Measurements from ENCODE around the gene PLD2. TPM values are rescaled to one million over a fixed set of nuclear protein-coding genes. Genes with fewer than 3 reads are reported as not detected.

The PLD2 gene
- total and polyA plus RNA-seq, 10 of the 15 experiments (the other 5 are each of a cell fraction or from before 2014, with no cell fraction given), result 0.71 to 16.5 (median 7.0) TPM

- ATAC-seq (no peak; the same call in 1 of the 3 replicates), FAIRE-seq (no peak), DNase-seq (ENCODE audit: low read depth, low spot score) (no peak)
- WGBS (ENCODE audit: insufficient coverage, insufficient replicate concordance, low lambda C conversion rate, missing lambda C conversion rate), result 85% methylated on average over 9 of the region's 10 CpGs
- POLR2A ChIA-PET, result interaction anchor here (0.5 kb wide), 1 partner anchor 140 kb away, joined by 3 read pairs; no protein-coding TSS in a partner anchor
- Histone ChIP-seq H3K79me2 (ENCODE audit: control insufficient read depth, insufficient read depth, low read length) (peaks cover 19% of the 10 kb centered on the region), H3K4me3 (no peak overlapping the region), H2AFZ (ENCODE audit: control insufficient read depth, low read depth, low read length) (no peak overlapping the region), H3K27ac (ENCODE audit: control insufficient read depth, insufficient read depth) (no peak overlapping the region), H4K20me1 (ENCODE audit: control insufficient read depth, insufficient read depth) (peaks cover 8% of the 10 kb centered on the region), H3K4me2 (ENCODE audit: control insufficient read depth, insufficient read depth) (peak overlapping the region; percentile 19; the same call in 1 of the 2 replicates), H3K9me3 (replicated peaks; ENCODE audit: control insufficient read depth, insufficient read depth, low read length) (no peaks in the 10 kb centered on the region), H3K27me3 (replicated peaks in 1 of 2; ENCODE audit: control insufficient read depth in 2 of 2, insufficient read depth in 2 of 2, low read length in 1 of 2) (no peaks in the 10 kb centered on the region), H3K4me1 (ENCODE audit: control insufficient read depth, insufficient read depth, low read length) (peaks cover 12% of the 10 kb centered on the region), H3K9ac (ENCODE audit: control insufficient read depth, insufficient read depth, low read length) (no peak overlapping the region; the same call in 1 of the 2 replicates), H3K36me3 (ENCODE audit: control insufficient read depth in 2 of 2, insufficient read depth in 2 of 2, low read length in 1 of 2) (no peaks in the 10 kb centered on the region; a peak in 2 of 4 replicates)
- in situ Hi-C loops (cut with MboI) (no loop called here), intact Hi-C loops (cut with micrococcal nuclease; ENCODE audit: unreplicated experiment) (no loop called here)
- SMC1A ChIA-PET (ENCODE audit: uncharacterized antibody, unreplicated experiment), result no interaction called here
- TF ChIP-seq NFIC (IDR thresholded peaks at IDR 0.05; ENCODE audit: low read depth, low read length), result no peak
- no peak for TF ChIP-seq NBN (IDR thresholded peaks at IDR 0.05)
- TF ChIP-seq GATAD2B (conservative IDR thresholded peaks at IDR 0.05; ENCODE audit: low read depth), result no peak
- CTCF ChIA-PET, result interaction anchor here (1.2 kb wide), 1 partner anchor 50 kb away, joined by 5 read pairs; no protein-coding TSS in a partner anchor
- BruUV-seq (replicated peaks), result no TSS peak
- RAD21 ChIA-PET (ENCODE audit: unreplicated experiment), result interaction anchor here (0.6 kb wide), 1 partner anchor 130 kb away, joined by 3 read pairs; the partner anchor contains the start of gene ARRB2
These were observed 33.9 kb downstream of the PLD2 start for GRCh38 chr17:4840893-4841242.

GRCh38 chr17:4842376-4842775 is 35.4 kb downstream of the PLD2 start:
- 94% methylated on average over 3 of the region's 3 CpGs for WGBS (ENCODE audit: insufficient coverage, insufficient replicate concordance, low lambda C conversion rate, missing lambda C conversion rate)
- no peak overlapping the region for H3K27ac ChIP-seq (ENCODE audit: control insufficient read depth, insufficient read depth)
- H3K27me3 ChIP-seq (replicated peaks in 1 of 2; ENCODE audit: control insufficient read depth in 2 of 2, insufficient read depth in 2 of 2, low read length in 1 of 2), result no peaks in the 10 kb centered on the region
- ChIA-PET POLR2A (no interaction called here), RAD21 (ENCODE audit: unreplicated experiment) (interaction anchor here (0.9 kb wide), 1 partner anchor 36 kb away, joined by 3 read pairs; no protein-coding TSS in a partner anchor), CTCF (no interaction called here), SMC1A (ENCODE audit: uncharacterized antibody, unreplicated experiment) (no interaction called here)
- H3K4me2 ChIP-seq (ENCODE audit: control insufficient read depth, insufficient read depth), result no peak overlapping the region
- peaks cover 14% of the 10 kb centered on the region for H3K79me2 ChIP-seq (ENCODE audit: control insufficient read depth, insufficient read depth, low read length)
- H3K4me1 ChIP-seq (ENCODE audit: control insufficient read depth, insufficient read depth, low read length), result peaks cover 6% of the 10 kb centered on the region; the same call in 1 of the 2 replicates
- no peak overlapping the region for H3K9ac ChIP-seq (ENCODE audit: control insufficient read depth, insufficient read depth, low read length)
- in situ Hi-C loops (cut with MboI) (no loop called here), intact Hi-C loops (cut with micrococcal nuclease; ENCODE audit: unreplicated experiment) (no loop called here)
- ATAC-seq (no peak), DNase-seq (ENCODE audit: low read depth, low spot score) (no peak), FAIRE-seq (no peak)
- H4K20me1 ChIP-seq (ENCODE audit: control insufficient read depth, insufficient read depth), result peaks cover 7% of the 10 kb centered on the region
- H2AFZ ChIP-seq (ENCODE audit: control insufficient read depth, low read depth, low read length), result no peak overlapping the region
- no peak overlapping the region for H3K4me3 ChIP-seq
- H3K36me3 ChIP-seq (ENCODE audit: control insufficient read depth in 2 of 2, insufficient read depth in 2 of 2, low read length in 1 of 2), result no peaks in the 10 kb centered on the region; a peak in 2 of 4 replicates
- no peak for TF ChIP-seq ZNF274 (IDR thresholded peaks at IDR 0.05; ENCODE audit: insufficient read depth, insufficient read length)
- TF ChIP-seq CREB1 (IDR thresholded peaks at IDR 0.05; ENCODE audit: low read depth), result no peak
- no peak for TF ChIP-seq JUNB (IDR thresholded peaks at IDR 0.05)
- TF ChIP-seq NR2C2 (IDR thresholded peaks at IDR 0.05; ENCODE audit: borderline replicate concordance, control insufficient read depth, insufficient read length, low read depth), result no peak
- TF ChIP-seq NKRF (conservative IDR thresholded peaks at IDR 0.05), result no peak
- H3K9me3 ChIP-seq (replicated peaks; ENCODE audit: control insufficient read depth, insufficient read depth, low read length), result no peaks in the 10 kb centered on the region
- no TSS peak for BruUV-seq (replicated peaks)
